ENCODE results near the gene WDR7.

WDR7 gene

DNA sequence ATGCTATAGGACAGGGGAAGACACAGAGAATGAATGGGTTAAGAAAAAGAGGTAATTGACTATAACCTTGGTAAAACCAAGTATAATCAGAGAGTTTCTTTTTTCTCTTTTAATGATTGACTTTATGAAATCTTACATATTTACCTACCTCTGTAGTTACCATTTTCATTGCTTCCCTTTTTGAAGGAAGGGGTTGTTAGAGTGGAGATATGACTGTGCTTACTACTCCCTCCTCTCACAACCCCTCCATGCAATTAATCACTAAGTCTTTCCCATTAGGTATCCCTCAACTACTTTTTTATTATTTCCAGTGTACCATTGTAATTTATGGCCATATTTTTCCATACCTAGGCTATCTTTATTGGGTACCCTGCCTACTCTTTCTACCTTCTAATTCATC, 71.4 kb downstream of the WDR7 start:
- no peak overlapping the region for H3K9ac ChIP-seq (ENCODE audit: low read length)
- no peak overlapping the region for H3K4me3 ChIP-seq (ENCODE audit: low read depth, low read length)
- no peaks in the 10 kb centered on the region for H3K36me3 ChIP-seq (ENCODE audit: control insufficient read depth, insufficient read depth, low read length)
- no peaks in the 10 kb centered on the region for H3K9me3 ChIP-seq (ENCODE audit: control insufficient read depth, insufficient read depth, low read depth, low read length)
- H3K4me1 ChIP-seq (ENCODE audit: control insufficient read depth, insufficient read depth, low read length), result peaks cover 2% of the 10 kb centered on the region; the same call in 1 of the 2 replicates
- no peaks in the 10 kb centered on the region for H3K27me3 ChIP-seq (ENCODE audit: control insufficient read depth, insufficient read depth, low read length)
- H3K27ac ChIP-seq (ENCODE audit: low read depth, low read length), result no peak overlapping the region

GRCh38 chr18:56723068-56723467, 71.9 kb downstream of the WDR7 start:
- Histone ChIP-seq H3K4me3 (ENCODE audit: low read depth, low read length) (no peak overlapping the region), H3K27ac (ENCODE audit: low read depth, low read length) (no peak overlapping the region), H3K9me3 (ENCODE audit: control insufficient read depth, insufficient read depth, low read depth, low read length) (no peaks in the 10 kb centered on the region), H3K9ac (ENCODE audit: low read length) (no peak overlapping the region), H3K27me3 (ENCODE audit: control insufficient read depth, insufficient read depth, low read length) (no peaks in the 10 kb centered on the region), H3K4me1 (ENCODE audit: control insufficient read depth, insufficient read depth, low read length) (peaks cover 3% of the 10 kb centered on the region; the same call in 1 of the 2 replicates), H3K36me3 (ENCODE audit: control insufficient read depth, insufficient read depth, low read length) (no peaks in the 10 kb centered on the region)

DNA sequence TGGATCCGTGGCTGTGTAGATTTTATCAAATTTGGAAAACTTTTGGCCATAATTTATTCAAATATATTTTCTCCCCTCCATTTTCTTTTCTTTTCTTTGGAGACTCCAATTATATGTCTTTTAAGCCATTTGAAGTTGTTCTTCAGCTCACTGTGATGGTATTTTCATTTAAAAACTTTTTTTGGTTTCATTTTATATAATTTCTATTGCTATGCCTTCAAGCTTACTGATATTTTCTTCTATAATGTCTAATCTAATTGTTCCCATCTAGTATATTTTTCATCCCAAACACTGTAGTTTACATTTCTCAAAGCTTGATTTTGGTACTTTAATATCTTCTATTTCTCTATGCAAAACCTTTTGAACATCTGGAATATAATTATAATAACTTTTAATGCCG, 72.5 kb downstream of the WDR7 start:
- Histone ChIP-seq H3K9ac (ENCODE audit: low read length) (no peak overlapping the region), H3K4me1 (ENCODE audit: control insufficient read depth, insufficient read depth, low read length) (peaks cover 3% of the 10 kb centered on the region; the same call in 1 of the 2 replicates), H3K27me3 (ENCODE audit: control insufficient read depth, insufficient read depth, low read length) (no peaks in the 10 kb centered on the region), H3K4me3 (ENCODE audit: low read depth, low read length) (no peak overlapping the region), H3K27ac (ENCODE audit: low read depth, low read length) (no peak overlapping the region), H3K36me3 (ENCODE audit: control insufficient read depth, insufficient read depth, low read length) (no peaks in the 10 kb centered on the region), H3K9me3 (ENCODE audit: control insufficient read depth, insufficient read depth, low read depth, low read length) (no peaks in the 10 kb centered on the region)

- Histone ChIP-seq H3K4me1 (ENCODE audit: control insufficient read depth, insufficient read depth, low read length) (peaks cover 3% of the 10 kb centered on the region; the same call in 1 of the 2 replicates), H3K4me3 (ENCODE audit: low read depth, low read length) (no peak overlapping the region), H3K36me3 (ENCODE audit: control insufficient read depth, insufficient read depth, low read length) (no peaks in the 10 kb centered on the region), H3K9ac (ENCODE audit: low read length) (no peak overlapping the region), H3K9me3 (ENCODE audit: control insufficient read depth, insufficient read depth, low read depth, low read length) (no peaks in the 10 kb centered on the region), H3K27me3 (ENCODE audit: control insufficient read depth, insufficient read depth, low read length) (no peaks in the 10 kb centered on the region), H3K27ac (ENCODE audit: low read depth, low read length) (no peak overlapping the region)
Observed at GRCh38 chr18:56726906-56727305, 75.7 kb downstream of the WDR7 start.

GRCh38 chr18:56727399-56727798, 76.2 kb downstream of the WDR7 start:
- no peaks in the 10 kb centered on the region for H3K36me3 ChIP-seq (ENCODE audit: control insufficient read depth, insufficient read depth, low read length)
- no peak overlapping the region for H3K9ac ChIP-seq (ENCODE audit: low read length)
- no peak overlapping the region for H3K4me3 ChIP-seq (ENCODE audit: low read depth, low read length)
- no peak overlapping the region for H3K27ac ChIP-seq (ENCODE audit: low read depth, low read length)
- no peaks in the 10 kb centered on the region for H3K27me3 ChIP-seq (ENCODE audit: control insufficient read depth, insufficient read depth, low read length)
- H3K4me1 ChIP-seq (ENCODE audit: control insufficient read depth, insufficient read depth, low read length), result peaks cover 3% of the 10 kb centered on the region; the same call in 1 of the 2 replicates
- H3K9me3 ChIP-seq (ENCODE audit: control insufficient read depth, insufficient read depth, low read depth, low read length), result no peaks in the 10 kb centered on the region

GRCh38 chr18:56728741-56729140, 77.6 kb downstream of the WDR7 start:
- Histone ChIP-seq H3K4me3 (ENCODE audit: low read depth, low read length) (no peak overlapping the region), H3K27me3 (ENCODE audit: control insufficient read depth, insufficient read depth, low read length) (no peaks in the 10 kb centered on the region), H3K9ac (ENCODE audit: low read length) (no peak overlapping the region), H3K27ac (ENCODE audit: low read depth, low read length) (no peak overlapping the region), H3K9me3 (ENCODE audit: control insufficient read depth, insufficient read depth, low read depth, low read length) (no peaks in the 10 kb centered on the region), H3K36me3 (ENCODE audit: control insufficient read depth, insufficient read depth, low read length) (no peaks in the 10 kb centered on the region), H3K4me1 (ENCODE audit: control insufficient read depth, insufficient read depth, low read length) (peaks cover 3% of the 10 kb centered on the region; the same call in 1 of the 2 replicates)

DNA sequence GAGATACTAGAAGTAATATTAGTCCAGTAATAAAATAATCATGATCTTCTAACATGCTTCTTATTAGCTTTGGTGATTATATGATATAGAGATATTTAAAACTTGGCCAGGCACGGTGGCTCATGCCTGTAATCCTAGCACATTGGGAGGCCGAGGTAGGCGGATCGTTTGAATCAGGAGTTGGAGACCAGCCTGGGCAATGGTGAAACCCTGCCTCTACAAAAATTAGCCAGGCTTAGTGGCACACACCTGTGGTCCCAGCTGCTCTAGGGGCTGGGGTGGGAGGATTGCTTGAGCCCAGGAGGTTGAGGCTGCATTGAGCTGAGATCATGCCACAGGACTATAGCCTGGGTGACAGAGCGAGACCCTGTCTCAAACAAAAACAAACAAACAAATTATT, 87.0 kb downstream of the WDR7 start:
- no peaks in the 10 kb centered on the region; the same call in 1 of the 2 replicates for H3K4me1 ChIP-seq (ENCODE audit: control insufficient read depth, insufficient read depth, low read length)
- H3K9me3 ChIP-seq (ENCODE audit: control insufficient read depth, insufficient read depth, low read depth, low read length), result no peaks in the 10 kb centered on the region
- no peaks in the 10 kb centered on the region for H3K36me3 ChIP-seq (ENCODE audit: control insufficient read depth, insufficient read depth, low read length)
- no peak overlapping the region for H3K9ac ChIP-seq (ENCODE audit: low read length)
- no peak overlapping the region for H3K4me3 ChIP-seq (ENCODE audit: low read depth, low read length)
- no peaks in the 10 kb centered on the region for H3K27me3 ChIP-seq (ENCODE audit: control insufficient read depth, insufficient read depth, low read length)
- no peak overlapping the region for H3K27ac ChIP-seq (ENCODE audit: low read depth, low read length)

- H3K27ac ChIP-seq (ENCODE audit: low read depth, low read length), result no peak overlapping the region
- no peak overlapping the region for H3K9ac ChIP-seq (ENCODE audit: low read length)
- no peaks in the 10 kb centered on the region for H3K36me3 ChIP-seq (ENCODE audit: control insufficient read depth, insufficient read depth, low read length)
- H3K27me3 ChIP-seq (ENCODE audit: control insufficient read depth, insufficient read depth, low read length), result no peaks in the 10 kb centered on the region
- H3K9me3 ChIP-seq (ENCODE audit: control insufficient read depth, insufficient read depth, low read depth, low read length), result no peaks in the 10 kb centered on the region
- H3K4me1 ChIP-seq (ENCODE audit: control insufficient read depth, insufficient read depth, low read length), result no peaks in the 10 kb centered on the region; the same call in 1 of the 2 replicates
- no peak overlapping the region for H3K4me3 ChIP-seq (ENCODE audit: low read depth, low read length)
Observed at GRCh38 chr18:56739731-56740130, 88.6 kb downstream of the WDR7 start.

DNA sequence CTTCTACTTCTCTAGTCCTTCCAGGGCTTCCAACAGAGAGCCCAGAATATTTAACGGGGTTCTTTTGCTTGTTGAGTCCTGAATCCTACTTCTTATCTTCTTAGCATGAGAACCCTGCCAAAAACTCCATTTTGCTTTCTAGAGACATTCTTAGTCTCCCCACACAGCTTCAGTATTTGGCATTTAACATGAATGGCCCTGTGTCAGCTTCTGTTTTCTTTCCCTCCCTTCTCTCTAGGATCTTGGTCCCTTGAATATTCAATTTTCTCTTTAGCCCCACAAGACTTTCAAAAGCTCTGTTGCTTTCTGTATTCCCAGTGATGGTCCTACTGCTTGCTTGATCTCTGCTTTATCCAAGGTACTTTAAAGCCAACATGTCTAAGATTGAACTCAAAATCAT, 89.5 kb downstream of the WDR7 start:
- H3K9ac ChIP-seq (ENCODE audit: low read length), result no peak overlapping the region
- no peaks in the 10 kb centered on the region; the same call in 1 of the 2 replicates for H3K4me1 ChIP-seq (ENCODE audit: control insufficient read depth, insufficient read depth, low read length)
- no peak overlapping the region for H3K27ac ChIP-seq (ENCODE audit: low read depth, low read length)
- H3K36me3 ChIP-seq (ENCODE audit: control insufficient read depth, insufficient read depth, low read length), result no peaks in the 10 kb centered on the region
- no peak overlapping the region for H3K4me3 ChIP-seq (ENCODE audit: low read depth, low read length)
- H3K9me3 ChIP-seq (ENCODE audit: control insufficient read depth, insufficient read depth, low read depth, low read length), result no peaks in the 10 kb centered on the region
- no peaks in the 10 kb centered on the region for H3K27me3 ChIP-seq (ENCODE audit: control insufficient read depth, insufficient read depth, low read length)

DNA sequence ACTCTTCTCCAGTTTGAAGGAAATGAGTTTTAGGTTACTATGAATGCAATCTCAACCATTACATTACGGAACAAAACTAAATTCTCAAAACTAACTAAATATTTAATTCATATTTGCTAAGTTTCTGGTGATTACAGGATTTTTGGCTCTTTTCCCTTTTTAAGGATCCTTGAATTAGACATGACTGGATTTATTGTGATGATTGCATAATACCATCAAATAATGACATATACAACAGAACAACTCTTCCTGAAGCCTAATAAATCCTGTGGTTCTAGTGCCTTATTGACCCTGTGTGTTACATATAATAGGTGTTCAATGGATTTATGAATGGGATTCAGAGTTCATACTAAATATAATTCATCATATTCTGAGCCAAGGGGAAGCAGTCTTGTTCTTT, 90.5 kb downstream of the WDR7 start:
- H3K36me3 ChIP-seq (ENCODE audit: control insufficient read depth, insufficient read depth, low read length), result no peaks in the 10 kb centered on the region

GRCh38 chr18:56743115-56743514, 92.0 kb downstream of the WDR7 start:
- Histone ChIP-seq H3K4me1 (ENCODE audit: control insufficient read depth, insufficient read depth, low read length) (no peaks in the 10 kb centered on the region; the same call in 1 of the 2 replicates), H3K27ac (ENCODE audit: low read depth, low read length) (no peak overlapping the region), H3K4me3 (ENCODE audit: low read depth, low read length) (no peak overlapping the region), H3K27me3 (ENCODE audit: control insufficient read depth, insufficient read depth, low read length) (no peaks in the 10 kb centered on the region), H3K36me3 (ENCODE audit: control insufficient read depth, insufficient read depth, low read length) (no peaks in the 10 kb centered on the region), H3K9me3 (ENCODE audit: control insufficient read depth, insufficient read depth, low read depth, low read length) (no peaks in the 10 kb centered on the region), H3K9ac (ENCODE audit: low read length) (no peak overlapping the region)

More for the DNA sequence above, 90.5 kb downstream of the WDR7 start:
- Histone ChIP-seq H3K9me3 (ENCODE audit: control insufficient read depth, insufficient read depth, low read depth, low read length) (no peaks in the 10 kb centered on the region), H3K4me3 (ENCODE audit: low read depth, low read length) (no peak overlapping the region), H3K27ac (ENCODE audit: low read depth, low read length) (no peak overlapping the region), H3K4me1 (ENCODE audit: control insufficient read depth, insufficient read depth, low read length) (no peaks in the 10 kb centered on the region; the same call in 1 of the 2 replicates), H3K9ac (ENCODE audit: low read length) (no peak overlapping the region), H3K27me3 (ENCODE audit: control insufficient read depth, insufficient read depth, low read length) (no peaks in the 10 kb centered on the region)

All from HUES6 (cell line).